Skin epidermis (tissue), 12 donors: Measurements from ENCODE around the gene YAE1.

Source experiments
- H3K27ac ChIP-seq, 21 experiments: fragments of 200-600 bp; sonication (generic) in 11 of 21; one replicate each; pipeline ENCODE4 v1.5.0; 2020; ENCODE audit warnings: mild to moderate bottlenecking in 3 of 21, inconsistent platforms in 2 of 21, moderate library complexity in 2 of 21
- H3K4me3 ChIP-seq, 7 experiments: fragments of 200-600 bp; sonication (generic) in 2 of 7; one replicate each; pipeline ENCODE4 v1.5.0; 2020; ENCODE audit warnings: inconsistent platforms in 2 of 7, mild to moderate bottlenecking in 2 of 7, moderate library complexity in 1 of 7

The YAE1 gene

DNA sequence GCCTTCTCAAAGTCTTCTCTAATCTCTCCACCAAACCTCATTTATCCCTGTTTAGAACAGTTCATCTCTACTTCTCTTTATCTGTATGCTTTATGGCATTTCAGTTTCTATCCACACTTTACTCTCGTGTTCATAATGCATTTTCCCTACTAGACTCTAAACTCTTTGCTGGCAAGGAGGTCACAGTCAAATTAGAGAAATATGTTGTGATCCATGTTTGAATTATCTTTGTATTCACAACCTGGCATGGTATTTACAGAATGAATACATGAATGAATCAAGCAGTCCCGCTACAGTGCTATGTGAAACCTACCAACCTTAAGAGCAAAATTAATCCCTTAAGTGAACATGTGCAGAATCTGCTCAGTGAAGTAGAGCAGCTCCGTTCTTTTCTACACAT is 12.8 kb upstream of the YAE1 start:
- H3K4me3 ChIP-seq: no peak overlapping the region
- H3K27ac ChIP-seq: no peak overlapping the region

- H3K4me3 ChIP-seq: no peak overlapping the region
- H3K27ac ChIP-seq: no peak overlapping the region
Measured at GRCh38 chr7:39554583-39555165, 11.5 kb upstream of the YAE1 start.

- H3K27ac ChIP-seq: no peak overlapping the region
- no peak overlapping the region for H3K4me3 ChIP-seq
Measured at GRCh38 chr7:39557222-39557621, 9.0 kb upstream of the YAE1 start.

- H3K4me3 ChIP-seq: no peak overlapping the region
- H3K27ac ChIP-seq: no peak overlapping the region
Measured at GRCh38 chr7:39557911-39558310, 8.3 kb upstream of the YAE1 start.

DNA sequence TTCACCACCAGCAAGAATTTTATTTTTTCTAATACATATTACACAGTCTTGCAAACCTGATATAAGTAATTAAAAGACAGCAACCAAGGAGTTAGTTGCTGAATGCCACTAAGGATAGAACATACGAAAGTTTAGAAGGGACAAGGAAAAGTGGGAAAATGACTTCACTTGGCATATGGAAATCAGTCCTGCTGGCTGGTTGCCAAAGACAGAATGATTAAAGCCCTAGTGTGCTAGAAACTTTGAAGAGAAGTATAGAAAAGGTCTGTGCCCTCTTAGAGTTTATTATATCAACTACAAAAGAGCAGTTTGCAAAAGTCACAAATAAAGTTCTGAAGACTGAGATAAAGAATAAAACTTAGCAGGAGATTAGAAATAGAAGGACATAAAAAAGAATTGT is 5.8 kb upstream of the YAE1 start:
- Histone ChIP-seq H3K27ac (no peak overlapping the region), H3K4me3 (no peak overlapping the region)

GRCh38 chr7:39560997-39561396 is 5.2 kb upstream of the YAE1 start:
- no peak overlapping the region for H3K4me3 ChIP-seq
- H3K27ac ChIP-seq: no peak overlapping the region

DNA sequence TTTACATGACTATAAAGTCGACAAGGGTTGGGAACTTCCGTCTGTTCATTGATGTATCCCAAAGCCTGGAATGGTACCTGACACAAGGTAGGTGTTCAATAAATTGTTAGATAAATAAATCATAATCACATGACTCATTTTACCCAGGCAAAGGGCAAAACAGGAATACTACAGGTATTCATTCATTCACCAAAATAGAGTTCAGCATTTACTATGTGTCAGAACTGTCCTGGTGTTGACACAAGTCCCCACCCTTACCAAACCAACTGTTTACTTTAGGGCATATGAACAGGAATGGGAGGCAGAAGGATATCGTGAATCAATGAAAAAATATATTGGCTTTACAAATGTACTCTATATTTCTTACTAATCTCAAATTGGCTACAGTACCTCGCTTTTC is 666 bp upstream of the YAE1 start:
- Histone ChIP-seq H3K4me3 (peak overlapping the region; percentile 74 to 95 (median 85)), H3K27ac (peak overlapping the region in 19 of 21 experiments; percentile 69 to 89 (median 82))

DNA sequence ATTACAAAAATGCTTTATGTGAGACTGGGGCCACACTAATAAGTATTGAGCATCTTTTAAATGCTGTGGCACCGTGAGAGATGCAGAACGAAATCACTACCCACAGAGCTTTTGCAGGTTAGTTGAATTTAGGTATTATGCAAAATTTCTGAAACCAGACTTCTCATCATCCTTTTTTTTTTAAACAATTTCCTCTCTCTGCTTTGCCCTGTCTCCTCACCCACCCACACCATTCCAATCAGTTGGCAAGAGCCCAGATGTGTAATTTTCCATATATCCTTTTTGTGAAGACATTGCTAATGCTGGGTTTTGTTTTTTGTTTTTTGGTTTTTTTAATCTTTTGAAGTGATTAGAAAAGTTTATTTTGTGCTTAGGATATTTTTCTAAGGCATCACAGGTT is 1.1 kb downstream of the YAE1 start:
- Histone ChIP-seq H3K27ac (no peak overlapping the region), H3K4me3 (peak overlapping the region; percentile 74 to 95 (median 85))

DNA sequence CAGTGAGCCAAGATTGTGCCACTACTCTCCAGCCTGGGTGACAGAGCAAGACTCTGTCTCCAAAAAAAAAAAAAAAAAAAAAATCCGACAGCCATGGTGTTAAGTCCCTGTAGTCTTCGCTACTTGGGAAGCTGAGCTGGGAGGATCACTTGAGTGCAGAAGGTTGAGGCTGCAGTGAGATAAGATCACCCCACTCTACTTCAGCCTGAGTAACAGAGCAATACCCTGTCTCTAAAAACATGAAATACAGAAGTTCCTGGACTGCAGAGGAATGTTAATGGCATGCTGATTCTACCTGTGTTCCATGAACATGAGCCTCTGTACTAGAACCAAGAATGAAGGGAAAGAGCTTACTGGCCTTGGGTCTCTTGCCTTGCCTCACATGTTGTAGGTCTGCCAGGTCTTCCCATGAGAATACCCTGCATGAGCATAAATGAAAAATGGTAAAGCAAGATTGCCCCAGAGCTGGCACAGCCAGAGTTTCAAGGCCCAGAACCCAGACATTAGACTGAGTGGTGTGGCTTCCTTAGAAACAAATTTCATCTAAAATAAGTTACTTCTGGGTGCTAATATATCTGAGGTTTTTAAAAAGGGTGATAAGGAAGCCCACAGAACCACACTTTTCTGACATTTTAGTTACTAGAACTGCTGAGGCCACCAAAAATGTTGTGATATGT is 8.6 kb downstream of the YAE1 start:
- no peak overlapping the region for H3K4me3 ChIP-seq
- no peak overlapping the region for H3K27ac ChIP-seq

DNA sequence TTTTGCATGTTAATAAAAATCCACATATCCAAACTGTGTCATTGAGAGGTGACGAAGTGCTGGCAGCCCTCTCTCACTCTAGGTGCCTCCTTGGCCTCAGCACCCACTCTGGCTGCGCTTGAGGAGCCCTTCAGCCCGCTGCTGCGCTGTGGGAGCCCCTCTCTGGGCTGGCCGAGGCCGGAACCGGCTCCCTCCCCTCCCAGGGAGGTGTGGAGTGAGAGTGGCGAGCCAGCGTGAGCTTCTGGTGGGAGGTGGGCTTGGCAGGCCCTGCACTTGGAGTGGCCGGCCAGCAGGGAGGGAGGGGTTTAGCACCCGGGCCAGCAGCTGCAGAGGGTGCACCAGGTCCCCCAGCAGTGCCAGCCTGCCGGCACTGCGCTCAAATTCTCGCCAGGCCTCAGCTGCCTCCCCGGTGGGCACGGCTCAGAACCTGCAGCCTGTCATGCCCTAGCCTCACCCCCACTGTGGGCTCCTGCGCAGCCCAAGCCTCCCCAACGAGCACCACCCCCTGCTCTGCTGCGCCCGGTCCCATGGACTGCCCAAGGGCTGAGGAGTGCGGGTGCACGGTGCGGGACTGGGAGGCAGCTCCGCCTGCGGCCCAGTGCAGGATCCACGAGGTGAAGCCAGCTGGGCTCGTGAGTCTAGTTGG is 11.1 kb downstream of the YAE1 start:
- Histone ChIP-seq H3K27ac (no peak overlapping the region), H3K4me3 (no peak overlapping the region)

DNA sequence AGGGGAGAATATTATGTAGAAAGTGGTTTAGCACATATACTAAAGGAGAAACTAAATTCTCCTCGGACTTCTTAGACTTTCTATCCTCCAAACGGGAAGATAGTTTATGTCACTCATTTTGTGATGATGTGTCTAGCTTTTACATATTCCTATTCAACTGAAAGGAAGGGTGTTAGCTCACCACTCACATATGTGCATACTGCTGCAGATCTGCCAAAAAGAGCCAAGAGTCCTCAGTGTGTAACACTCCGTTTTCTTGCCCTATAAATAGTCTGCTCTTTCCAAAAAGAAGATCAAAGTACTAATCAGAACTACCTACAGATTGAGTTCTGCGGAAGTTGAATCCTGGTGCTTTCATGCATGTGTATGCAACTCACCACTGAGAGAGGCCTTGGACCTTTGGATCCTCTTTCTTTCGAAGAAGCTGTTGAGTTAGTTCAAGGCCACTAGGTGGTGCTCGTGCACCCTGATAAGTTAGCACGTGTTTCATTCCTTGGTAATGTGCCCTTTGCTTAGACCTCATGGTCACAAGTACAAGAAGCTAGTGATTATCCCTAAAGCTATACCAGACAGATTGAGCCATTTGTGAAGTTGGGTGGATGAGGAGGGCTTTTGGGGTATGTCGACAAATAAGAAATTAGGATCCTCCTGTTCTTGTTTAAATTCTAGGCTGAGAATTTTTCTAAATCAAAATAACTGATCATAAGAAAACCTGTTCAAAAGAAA is 14.1 kb downstream of the YAE1 start:
- no peak overlapping the region for H3K4me3 ChIP-seq
- H3K27ac ChIP-seq: no peak overlapping the region

- H3K27ac ChIP-seq: no peak overlapping the region
- no peak overlapping the region for H3K4me3 ChIP-seq
Measured at GRCh38 chr7:39582536-39582935, 16.3 kb downstream of the YAE1 start.

GRCh38 chr7:39583539-39583938 is 17.3 kb downstream of the YAE1 start:
- H3K27ac ChIP-seq: no peak overlapping the region
- no peak overlapping the region for H3K4me3 ChIP-seq

GRCh38 chr7:39587393-39587792 is 21.2 kb downstream of the YAE1 start:
- H3K27ac ChIP-seq: no peak overlapping the region
- H3K4me3 ChIP-seq: no peak overlapping the region

DNA sequence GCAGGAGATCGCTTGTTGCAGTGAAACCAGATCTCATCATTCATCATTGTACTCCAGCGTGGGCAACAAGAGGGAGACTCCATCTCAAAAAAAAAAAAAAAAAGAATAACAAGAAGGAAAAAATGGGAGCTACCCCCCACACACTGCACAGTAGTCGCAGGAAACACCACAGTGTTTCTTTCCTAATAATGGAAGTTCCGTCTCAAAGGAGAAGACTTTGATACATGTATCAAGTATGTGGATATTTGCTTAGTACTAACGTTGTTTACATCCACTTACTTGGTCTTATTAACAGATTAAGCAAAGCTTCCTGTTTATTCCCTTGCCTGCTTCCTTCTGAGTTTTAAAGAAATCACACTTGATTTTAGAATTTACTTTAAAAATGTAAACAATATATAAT is 22.2 kb downstream of the YAE1 start:
- no peak overlapping the region for H3K4me3 ChIP-seq
- H3K27ac ChIP-seq: peak overlapping the region in 3 of 21 experiments; percentile 32 to 79 (median 69)

DNA sequence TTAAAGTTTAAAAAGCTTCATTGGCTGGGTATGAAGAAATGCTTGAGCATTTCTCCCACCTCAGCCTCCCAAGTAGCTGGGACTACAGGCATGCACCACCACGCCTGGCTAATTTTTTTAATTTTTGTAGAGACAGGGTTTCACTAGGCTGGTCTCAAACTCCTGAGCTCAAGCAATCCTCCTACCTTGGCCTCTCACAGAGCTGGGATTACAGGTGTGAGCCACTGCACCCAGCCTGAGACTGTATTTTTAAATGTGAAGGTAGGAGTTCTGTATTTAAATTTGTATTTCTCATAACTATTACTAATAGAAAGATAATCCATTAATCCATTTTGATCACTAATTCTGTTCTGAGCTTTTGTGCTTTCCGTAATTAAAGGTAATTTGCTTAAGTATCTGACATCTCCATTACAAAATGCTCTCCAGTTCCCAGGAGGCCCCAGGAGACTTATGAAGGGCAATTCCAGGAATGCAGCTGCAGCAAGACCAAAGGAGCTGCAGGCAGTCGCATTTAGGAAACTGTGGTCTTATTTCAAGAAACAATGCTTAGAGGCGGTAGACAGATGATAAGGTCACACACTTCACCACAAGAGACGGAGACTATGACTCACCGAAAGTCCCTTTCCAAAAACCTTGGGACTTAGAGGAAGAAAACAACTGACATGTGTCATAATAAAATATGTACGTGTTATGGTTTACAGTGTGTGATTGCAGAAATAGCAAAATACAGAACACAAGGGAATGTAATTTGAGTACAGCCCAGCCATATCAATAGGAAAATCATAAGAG is 23.3 kb downstream of the YAE1 start:
- Histone ChIP-seq H3K27ac (peak overlapping the region in 14 of 21 experiments; percentile 22 to 79 (median 48)), H3K4me3 (no peak overlapping the region)

DNA sequence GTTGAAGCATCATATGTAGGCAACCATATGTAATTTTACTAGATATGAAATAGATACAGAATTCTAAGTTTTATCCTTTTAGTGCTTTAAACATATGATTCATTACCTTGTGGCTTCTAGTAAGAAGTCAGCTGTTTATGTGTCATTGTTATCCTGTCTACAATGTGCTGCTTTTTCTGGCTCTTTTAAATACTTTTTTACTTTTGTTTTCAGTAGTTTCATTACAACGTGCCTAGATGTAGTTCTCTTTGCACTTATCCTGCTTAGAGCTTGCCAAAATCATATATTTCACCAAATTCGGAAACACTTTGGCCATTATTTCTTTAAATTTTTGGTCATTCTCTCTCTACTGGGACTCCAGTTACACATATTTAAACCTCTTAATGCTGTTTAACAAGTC is 26.4 kb downstream of the YAE1 start:
- peak overlapping the region in 10 of 21 experiments; percentile 5 to 79 (median 66) for H3K27ac ChIP-seq

GRCh38 chr7:39594988-39595620 is 28.9 kb downstream of the YAE1 start:
- peak overlapping the region in 2 of 21 experiments; percentile 16 to 52 for H3K27ac ChIP-seq
- H3K4me3 ChIP-seq: no peak overlapping the region

More for the DNA sequence above, 26.4 kb downstream of the YAE1 start:
- no peak overlapping the region for H3K4me3 ChIP-seq

DNA sequence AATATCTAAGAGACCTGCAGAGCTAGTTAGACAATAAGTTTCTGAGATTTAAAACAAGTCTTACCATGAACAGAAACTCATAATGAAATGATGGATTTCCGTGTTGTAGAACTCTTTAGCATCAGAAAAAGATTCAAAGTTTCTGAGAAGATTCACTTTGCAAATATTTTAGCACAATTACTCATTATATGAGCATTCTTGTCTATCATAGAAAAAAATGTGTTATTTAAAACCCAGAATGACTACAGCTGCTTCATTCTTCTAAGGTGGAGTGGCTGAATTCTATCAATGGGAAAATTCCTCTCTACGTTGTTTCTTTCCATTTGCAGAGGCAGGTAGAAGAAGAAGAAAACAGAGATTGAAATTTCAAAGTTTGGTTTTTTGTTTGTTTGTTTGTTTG is 36.1 kb downstream of the YAE1 start:
- Histone ChIP-seq H3K4me3 (no peak overlapping the region), H3K27ac (no peak overlapping the region)
